T1000 (cell line): ENCODE measurements around the gene CARMIL1.
"Not testable (repeated sequence)": the region's sequence is repeated elsewhere in the genome, so short reads cannot be mapped to it uniquely, and the experiment has no call there.

Source experiments
- DNase-seq: peaks from one replicate; lab custom pipeline; 2025; ENCODE audit warnings: mixed read lengths; lab: John Stamatoyannopoulos, UW

The CARMIL1 gene

DNA sequence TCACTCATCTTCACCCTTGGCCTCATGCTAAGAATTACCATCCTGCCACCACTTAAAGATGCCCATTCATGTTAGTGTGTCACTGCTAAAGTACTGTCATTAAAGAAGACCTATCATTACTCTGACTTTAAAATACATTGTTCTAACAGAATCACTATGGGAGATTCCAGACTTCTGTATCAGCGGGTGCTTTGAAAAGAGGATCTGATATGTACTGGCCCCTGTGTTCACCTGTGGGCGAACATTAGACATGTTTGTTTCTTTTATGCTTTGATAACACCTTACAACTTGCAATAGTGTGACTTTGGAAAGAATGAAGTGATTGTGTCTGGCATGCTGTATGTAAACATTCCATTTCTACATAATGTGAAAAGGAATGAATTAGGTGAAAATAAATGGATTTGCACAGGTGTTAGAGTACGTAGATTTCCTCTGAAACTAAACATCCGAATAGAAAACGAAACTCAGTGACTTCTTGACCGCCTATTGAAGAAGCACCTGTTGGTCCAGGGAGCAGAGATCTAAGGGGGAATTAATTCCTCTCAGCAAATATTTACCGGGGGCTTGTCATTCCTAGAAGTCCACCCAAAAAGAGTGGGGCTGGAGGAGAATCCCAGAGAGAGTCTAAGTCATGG is 132.3 kb downstream of the CARMIL1 start:
- no peak for DNase-seq

DNA sequence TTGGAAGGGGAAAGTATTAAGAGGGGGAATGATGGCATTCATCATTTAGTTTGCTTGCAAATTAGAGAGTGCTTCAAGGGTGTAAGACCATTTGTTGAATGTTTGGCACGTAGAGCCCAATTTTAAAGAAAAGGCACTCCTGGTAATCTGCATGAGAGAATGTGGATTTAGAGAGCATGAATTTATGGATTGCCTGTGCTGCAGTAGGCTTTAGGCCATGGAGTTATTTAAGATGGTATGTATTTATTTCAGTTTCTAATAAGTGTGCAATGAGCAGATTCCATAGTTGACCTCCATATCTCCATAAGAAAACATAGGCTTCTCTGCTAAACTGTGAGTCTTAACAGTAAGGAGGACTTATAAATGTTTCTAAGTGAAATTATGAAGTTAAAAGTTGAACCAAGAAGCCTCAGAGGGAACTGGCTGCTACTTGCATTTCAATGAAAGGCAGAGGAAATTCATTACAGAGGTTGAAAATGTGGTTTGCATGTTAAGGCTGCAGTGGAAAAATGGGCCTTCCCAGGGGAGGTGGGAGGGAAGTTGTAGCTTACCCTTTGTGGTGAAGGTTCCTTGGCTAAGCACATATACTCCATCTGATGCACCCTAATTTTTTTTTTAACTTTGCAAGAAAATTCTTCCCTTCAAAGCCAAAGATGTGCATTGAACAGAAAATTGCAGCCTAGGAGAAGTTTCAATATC is 134.2 kb downstream of the CARMIL1 start:
- DNase-seq: no peak

DNA sequence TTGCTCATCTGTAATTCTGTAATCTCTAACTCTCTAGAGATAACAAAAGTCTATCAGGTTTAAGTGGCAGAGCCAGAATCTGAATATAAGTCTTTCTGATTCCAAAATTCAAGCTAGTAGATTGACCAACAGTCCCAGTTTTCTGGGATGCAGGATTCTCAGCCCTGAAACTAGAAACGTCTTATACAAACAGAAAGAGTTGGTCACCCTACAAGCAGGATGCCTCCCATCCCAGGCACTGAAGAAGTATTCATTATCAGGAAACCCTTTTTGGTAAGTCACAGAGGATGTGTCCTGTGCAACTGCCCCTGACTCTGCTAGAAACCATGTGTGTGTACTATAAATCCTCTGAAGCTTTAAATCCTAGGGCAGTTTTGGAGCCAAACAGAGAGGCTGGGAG is 135.0 kb downstream of the CARMIL1 start:
- DNase-seq: no peak

DNA sequence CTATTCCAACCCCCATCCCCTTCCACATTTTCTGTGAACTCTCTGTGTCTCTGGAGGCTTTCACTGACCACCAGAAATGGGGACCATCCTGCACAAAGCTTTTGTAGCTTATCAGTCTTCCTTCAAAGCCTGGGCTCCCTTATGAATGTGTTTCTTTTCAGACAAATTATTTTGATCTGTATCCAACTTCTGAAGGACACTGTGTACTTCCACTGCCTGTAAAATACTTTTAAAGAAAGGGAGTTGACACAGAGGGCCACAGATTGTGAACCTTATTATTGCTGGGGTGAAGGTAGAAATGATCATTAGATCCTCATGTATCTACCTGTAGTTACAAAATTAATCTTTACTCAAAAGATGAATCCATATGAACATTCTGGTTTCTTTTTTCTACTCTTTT is 135.6 kb downstream of the CARMIL1 start:
- DNase-seq: no peak

DNA sequence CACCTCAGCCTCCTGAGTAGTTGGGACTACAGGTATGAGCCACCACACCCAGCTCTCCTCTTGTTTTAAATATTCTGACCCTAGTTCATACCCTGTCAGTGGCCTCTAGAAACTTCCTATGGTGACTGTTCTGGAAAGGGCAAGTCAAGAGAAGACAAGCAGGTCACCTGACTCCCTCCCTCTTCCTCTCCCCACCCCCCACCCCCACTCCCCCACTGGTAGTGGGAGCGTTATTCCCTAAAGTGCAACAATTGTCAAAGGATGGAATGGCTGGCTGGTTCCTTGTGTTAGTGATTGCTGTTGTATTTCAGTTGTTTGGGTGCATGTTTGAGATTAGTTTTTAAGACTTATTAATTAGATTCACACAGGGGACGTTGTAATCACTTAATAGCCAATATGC is 136.1 kb downstream of the CARMIL1 start:
- no peak for DNase-seq

DNA sequence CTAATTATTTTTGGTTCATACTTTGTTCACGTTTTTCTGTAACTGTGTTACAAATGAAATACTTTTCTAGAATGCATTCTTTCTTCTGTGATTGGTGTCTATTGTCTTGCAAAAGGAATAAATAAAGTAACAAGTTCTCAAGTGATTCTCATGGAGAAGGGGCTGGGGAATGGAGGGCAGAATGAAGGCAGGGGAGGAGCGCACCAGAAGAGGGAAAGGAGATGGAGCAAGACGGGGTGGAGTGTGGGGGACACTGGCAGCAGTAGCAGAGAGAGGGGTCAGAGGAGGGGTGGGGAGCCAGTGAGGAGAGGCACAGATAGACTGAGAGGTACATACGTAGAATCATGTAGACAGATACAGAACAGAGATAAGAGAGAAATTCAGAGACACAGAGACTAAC is 136.5 kb downstream of the CARMIL1 start:
- DNase-seq: no peak

DNA sequence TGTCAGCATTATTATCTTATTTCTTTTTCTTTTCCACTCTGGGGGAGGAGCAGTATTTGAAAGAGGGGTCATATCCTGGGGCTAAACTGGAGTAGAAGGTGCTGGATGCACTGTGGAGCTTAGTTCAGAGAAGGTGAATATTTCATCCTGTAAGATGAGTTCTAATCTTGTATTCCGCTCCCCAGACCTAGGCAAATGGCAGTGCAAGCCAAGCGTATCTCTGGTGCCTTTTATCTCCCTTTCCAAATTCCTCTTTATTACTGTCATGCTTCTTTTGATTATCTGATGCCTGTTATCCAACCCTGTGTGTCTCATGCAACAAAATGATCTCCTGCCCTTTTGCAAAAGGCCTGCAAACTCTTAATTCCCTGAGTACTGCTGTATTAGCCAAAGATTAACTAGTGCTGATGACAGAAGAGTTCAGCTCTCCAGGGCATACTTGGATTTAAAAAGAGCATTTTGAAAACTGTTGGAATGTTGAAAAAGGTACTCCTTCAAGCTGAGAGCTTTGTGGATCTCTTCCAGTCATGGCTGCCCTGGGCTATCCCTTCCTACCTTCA is 138.0 kb downstream of the CARMIL1 start:
- no peak for DNase-seq

DNA sequence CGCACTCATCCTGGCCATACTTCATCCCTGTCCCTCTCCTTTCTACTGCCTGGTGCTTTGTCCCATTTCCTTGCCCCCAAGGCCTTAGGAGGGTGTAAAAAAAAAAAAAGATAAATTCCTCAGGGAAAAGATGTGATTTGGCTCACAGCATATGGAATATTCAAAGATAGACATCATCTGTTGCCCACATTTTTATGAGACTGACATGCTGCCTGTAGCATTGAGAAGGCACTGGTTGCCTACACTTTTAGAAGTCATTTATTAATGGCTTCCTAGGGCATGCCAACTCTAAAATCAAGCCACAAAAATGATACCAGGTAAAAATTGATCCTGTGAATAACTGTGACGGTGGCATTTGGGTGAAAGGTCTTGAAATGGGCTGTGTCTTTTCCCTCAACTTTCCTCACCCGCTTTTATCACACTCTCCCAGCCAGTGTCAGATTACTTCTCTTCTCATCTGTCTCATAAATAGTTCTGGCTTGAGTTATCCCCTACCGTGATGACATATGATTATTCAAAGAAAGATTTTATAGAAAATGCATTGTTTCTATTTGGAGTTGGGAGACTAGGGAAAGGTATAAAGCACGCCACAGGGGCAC is 139.4 kb downstream of the CARMIL1 start:
- no peak for DNase-seq

DNA sequence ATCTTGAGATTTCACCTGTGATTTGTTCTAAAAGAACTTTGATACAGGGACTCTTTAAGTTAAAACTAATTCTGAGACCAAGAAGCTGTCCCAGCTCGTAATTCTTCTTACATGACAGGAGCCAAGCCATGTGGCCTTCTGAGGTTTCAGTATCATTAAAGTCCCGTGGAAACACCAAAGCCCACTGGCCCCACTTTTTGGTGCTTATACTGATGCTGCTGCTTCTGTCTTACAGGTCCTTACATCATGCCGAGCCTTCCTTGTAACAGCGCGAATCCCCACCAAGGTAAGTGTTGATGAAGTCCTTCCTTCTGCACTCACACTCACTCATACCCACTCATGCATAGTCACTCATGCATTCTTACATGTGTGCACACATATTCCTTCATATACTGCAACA is 140.7 kb downstream of the CARMIL1 start:
- DNase-seq: no peak

DNA sequence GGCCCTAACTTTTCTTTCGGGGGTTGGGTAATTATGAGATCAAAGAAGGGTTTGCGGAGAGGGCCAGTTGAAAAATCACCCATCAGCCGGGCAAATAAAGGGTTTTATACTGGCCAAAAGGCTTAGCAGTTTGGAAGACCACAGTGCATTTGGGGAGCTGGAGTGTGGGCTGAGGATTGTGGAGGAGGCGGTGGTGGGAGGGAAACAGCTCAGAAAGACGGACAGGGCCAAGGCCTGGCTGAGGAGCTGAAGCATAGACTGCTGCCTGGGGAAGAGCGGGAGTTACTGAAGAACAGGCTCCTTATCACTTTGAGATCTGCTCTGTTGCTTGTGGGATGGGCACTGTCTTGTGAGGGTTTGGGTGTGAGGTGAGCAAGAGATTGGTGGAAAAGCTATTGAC is 144.2 kb downstream of the CARMIL1 start:
- no peak for DNase-seq

DNA sequence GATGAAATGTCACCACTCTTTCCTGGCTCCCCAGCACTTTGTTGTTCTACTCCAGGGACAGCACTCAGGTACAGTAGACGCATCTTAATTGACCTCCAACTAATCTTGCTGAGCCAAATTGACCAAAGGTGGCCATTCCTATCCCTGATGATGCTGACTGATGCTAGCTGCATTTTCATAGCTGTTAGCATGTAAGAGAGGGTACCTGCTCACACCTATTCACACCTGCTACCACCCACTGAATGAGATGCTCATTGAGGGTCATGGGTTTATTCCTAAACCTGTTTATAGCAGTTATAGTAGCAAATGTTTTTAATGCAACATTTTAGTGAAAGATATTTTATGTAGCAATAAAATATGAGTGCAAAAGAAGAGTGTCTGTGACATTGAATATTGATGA is 145.1 kb downstream of the CARMIL1 start:
- no peak for DNase-seq

DNA sequence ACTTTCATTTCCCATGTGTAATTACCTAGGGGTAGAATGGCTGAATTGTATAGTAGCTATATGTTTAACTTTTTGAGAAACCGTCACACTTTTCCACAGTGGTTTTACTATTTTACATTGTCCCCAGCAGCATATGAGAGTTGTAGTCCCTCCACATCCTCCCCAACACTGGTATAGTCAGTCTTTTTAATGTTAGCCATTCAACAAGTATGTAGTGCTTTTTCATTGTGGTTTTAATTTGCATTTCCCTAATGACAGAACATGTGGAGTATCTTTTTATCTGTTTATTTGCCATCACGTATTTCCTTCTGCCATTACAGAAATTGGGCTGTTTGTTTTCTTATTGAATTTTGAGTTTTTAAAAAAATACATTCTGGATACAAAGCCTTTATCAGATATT is 148.4 kb downstream of the CARMIL1 start:
- no peak for DNase-seq

DNA sequence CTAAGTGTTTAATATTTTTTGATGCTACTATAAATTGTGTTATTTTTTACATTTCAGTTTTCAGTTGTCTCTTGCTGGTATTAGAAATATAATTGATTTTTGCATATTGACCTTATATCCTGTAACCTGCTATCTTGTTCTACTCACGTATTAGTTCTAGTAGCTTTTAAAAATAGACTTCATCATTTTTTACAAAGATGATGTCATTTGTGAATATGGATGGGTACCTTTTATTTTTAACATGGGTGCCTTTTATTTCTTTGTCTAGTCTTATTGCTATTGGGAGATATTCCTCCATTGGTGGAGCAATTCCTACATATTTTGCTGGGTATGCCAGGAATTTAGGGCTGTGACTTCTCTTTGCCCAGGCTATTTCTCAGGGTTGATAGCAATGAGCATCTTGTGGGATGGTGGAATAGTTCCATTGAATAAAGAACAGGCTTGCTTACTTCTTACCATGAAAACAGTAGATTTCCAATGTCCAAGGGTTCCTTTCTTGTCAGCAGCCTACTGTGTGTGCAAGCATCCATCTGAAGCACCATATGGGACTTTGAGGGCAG is 149.7 kb downstream of the CARMIL1 start:
- DNase-seq: no peak

DNA sequence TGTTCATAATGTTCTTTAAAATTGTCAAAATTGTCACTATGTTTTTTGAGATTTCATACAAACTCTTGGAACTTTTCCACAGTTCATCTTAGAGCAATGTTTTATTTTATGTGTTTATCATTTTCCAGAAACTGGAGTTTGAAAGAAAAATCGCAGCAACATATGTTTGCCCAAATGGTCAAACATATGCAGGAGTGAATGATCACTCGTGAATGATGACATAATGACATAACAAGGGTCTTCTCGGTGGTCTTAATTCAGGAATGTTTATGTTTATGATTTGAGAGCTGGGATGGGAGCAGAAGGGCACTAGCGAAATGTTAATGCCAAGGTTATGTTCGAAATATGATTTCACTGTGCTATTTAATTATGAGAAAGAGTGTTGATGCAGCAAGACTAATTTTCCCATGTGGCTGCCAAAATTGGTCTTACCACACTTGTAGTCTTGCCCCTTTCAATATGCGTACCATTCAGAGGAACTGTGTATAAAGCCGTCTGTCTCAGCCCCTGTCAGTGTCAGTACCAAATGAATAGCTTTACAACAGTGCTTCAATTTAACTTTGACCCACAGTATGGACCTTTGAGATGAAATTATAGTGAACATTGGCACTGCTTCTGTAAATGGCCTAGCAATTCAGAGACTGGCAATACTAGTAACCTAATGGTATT is 152.3 kb downstream of the CARMIL1 start:
- DNase-seq: no peak

DNA sequence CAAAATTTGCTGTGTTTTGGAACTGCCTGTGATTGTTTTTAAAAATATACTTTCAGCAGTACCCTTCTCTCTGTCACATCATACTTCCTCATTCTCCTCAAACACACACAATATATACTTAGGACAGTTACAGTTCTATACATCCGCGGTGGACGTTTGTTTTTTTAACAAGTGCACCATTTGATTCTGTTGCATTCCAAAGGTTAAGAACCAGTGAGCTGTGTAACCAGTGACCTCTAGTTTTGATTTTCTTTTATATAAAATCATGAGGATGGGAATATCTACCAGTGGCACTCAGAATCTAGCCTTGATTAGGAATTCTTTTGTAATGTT is 152.8 kb downstream of the CARMIL1 start:
- no peak for DNase-seq

DNA sequence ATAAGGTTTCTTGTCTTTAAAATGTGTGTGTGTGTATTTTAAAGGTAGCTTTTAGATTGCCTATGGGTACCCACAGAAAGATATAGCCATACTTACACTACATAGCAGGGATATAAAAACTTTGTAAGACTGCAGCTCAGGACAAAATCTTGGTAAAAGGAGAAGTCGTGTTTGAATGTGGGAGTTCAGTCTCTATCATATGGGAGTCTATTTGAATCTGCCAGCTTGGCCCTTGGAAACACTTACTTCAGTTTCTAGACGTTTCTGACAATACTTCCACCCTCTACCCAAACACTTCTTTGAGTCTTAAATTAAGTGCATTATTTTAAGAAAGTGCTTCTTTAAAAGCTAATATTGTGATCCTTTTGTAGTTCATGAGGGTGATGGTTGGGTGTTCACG is 155.7 kb downstream of the CARMIL1 start:
- no peak for DNase-seq

DNA sequence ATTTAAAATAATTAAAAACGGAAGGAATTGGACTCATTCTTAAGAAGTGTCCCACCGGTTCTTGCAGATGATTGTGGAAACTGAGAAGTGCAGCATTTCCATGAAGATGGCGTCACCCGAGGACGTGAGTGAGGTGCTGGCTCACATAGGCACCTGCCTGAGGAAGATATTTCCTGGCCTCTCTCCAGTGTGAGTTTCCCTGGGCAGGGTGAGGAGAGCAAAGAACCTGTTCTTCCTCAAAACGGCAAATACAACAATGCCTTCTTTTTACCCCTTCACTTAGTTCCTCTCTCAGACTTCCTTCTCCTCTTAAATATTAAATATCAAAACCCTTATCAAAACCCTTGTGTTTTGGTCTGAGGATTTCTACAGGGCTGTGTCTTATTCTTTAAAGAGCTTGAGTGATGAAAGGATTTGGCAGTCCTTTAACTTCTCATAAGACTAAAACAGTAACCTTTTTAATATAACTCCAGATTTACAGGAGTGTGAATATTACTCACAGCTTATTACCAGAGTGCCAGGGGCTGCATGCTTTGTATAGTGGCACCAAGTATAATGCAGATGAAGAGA is 156.3 kb downstream of the CARMIL1 start:
- no peak for DNase-seq

DNA sequence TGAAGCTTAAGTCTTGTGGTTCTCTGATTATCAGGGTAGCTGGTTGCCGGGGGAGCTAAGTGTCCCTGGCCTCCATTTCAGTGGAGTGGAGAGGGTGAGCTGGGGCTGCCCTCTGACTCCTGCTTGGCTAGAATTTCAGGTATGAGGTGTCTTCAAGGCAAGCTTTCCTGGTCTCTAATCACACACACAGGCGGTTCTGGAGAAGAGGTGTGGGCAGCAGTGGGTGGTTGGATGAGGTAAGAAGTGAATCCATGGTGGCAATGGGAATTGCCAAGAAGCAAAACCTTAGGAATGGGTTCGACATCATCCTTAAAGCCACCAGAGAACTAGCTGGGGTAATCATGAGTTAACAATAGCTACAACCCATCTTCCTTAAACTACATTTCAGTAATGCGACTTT is 157.6 kb downstream of the CARMIL1 start:
- DNase-seq: no peak

DNA sequence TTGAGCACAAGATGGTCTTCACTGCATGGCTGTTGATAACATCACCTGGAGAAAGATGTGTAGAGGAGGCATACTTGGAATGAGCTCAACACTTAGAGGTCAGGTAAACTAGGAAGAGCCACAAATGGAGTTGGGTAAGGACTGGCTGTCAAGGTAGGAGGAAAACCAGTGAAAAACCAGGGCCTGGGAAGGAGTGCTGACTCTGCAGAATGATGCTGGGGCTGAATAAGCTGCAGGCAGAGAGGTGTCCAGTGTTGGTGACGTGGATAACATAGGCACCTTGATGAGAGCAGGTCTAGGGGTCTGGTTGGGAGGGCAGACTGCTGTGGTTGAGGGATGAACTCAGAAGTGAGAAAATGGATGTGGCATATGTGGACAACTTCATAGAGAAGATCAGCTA is 160.2 kb downstream of the CARMIL1 start:
- no peak for DNase-seq

DNA sequence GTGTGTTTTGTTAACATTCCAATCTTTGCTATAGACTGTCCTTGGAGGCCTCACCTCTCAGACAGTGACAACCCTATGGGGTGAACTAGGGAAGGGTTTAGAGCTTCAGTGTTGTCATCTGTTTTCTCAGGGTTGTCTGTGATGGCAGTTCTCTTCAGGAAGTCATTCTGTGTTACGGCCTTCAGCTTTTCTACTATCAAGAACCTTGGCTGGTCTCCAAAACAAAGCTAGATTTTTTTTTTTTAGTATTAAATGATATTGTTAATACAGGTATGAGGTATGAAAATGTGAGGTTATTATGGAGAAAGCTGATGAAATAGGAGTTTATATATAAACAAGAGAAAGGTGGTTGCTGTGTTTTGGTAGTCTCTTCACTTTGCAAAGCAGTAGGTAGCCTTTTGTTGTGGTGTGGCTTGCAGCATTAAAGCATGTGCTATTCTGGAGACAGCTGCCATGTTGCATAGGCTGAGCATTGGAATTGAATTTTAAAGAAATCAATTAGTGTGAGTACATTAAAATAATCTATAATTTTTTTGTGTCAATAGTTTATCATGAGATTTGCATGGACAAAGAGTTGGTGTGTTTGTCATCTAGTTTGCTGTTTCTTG is 162.6 kb downstream of the CARMIL1 start:
- DNase-seq: no peak

DNA sequence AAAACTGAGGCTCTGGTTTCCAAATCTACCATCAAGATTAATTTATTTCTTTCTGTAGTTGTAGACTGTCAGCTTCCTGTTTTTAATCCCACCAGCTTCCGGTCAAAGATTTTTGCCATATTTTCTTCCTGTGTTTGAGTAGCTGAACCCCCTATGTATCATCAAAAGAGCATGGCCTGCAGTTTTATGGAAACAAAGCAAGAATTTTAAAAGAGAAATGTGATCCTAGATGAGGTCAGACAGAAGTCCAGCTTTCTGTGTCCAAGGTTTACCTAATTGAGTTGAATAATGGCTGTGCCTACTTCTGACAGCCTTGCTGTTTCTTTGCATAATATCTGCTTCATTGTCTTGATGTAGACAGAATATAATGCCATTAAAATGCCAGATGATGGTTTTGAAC is 163.7 kb downstream of the CARMIL1 start:
- DNase-seq: no peak

DNA sequence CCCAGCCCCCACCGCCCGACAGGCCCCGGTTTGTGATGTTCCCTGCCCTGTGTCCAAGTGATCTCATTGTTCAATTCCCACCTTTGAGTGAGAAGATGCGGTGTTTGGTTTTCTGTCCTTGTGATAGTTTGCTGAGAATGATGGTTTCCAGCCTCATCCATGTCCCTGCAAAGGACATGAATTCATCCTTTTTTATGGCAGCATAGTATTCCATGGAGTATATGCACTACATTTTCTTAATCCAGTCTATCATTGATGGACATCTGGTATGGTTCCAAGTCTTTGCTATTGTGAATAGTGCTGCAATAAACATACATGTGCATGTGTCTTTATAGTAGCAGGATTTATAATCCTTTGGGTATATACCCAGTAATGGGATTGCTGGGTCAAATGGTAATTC is 165.3 kb downstream of the CARMIL1 start:
- not testable (repeated sequence) for DNase-seq
